Skin of body (tissue), 3 donors: Measurements from ENCODE around the gene CREG2. TPM values are rescaled to one million over a fixed set of nuclear protein-coding genes. Genes with fewer than 3 reads are reported as not detected.
A peak's percentile ranks its signal among the peaks of the same experiment; 100 is the strongest.

Experiments used
- DNase-seq: peaks from one replicate; lab custom pipeline; 2025; lab: John Stamatoyannopoulos, UW
- small RNA-seq: library from RNA; depleted of rRNA; stranded (forward); fragments of <200 nt; gene quantifications from one replicate; pipeline ENCODE3, GENCODE V24; 2014; ENCODE audit warnings: low replicate concordance
- total RNA-seq: library from RNA; depleted of rRNA; stranded (reverse); fragments of >200 nt; gene quantifications from one replicate; pipeline ENCODE4 v1.2.3, GENCODE V29; 2014

The CREG2 gene
- total RNA-seq, 1 donor from 2014 or later, result 0.20 TPM

DNA sequence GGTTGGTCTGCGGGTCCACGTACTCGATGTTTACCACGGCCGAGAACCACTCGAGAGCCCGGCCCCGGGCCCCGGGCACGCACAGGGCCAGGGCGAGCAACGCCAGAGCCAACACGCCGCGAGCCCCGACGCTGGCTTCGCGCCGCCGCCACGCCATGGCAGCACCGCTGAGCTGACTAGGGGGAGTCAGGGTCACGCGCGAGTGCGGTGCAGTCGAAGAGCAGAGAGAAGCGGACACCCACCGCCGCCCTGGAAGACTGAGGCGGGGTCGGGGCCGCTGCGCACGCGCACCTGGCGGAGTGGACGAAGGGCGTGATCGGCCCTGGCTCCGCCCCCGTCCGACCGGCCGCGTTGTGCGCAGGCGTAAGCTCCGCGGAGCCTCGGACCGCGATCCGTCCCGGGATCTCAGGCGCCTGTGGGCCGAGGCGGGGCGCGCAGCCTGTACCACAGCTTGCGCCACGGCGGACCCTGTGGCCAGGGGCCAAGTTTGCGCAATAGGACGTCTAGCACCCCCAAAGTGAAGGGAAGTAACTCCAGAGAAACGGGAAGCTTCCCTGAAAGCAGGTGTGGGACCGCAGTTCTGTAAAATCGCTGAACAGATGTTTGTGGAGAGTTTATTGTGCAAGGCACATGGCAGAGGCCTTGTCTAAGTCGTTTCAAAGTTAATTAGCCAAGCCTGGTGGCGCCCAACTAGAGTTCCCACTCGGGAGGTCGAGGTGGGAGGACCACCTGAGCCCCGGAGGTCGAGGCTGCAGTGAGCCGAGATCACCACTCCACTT is 78.7 kb downstream of the CREG2 start, which contains the start of gene RNF149:
TSS of gene RNF149 (minus strand) at position 270 of the 779 bp plus-strand sequence. CDS start at position 157, 113 bp downstream.
- peak; percentile 83 for DNase-seq

DNA sequence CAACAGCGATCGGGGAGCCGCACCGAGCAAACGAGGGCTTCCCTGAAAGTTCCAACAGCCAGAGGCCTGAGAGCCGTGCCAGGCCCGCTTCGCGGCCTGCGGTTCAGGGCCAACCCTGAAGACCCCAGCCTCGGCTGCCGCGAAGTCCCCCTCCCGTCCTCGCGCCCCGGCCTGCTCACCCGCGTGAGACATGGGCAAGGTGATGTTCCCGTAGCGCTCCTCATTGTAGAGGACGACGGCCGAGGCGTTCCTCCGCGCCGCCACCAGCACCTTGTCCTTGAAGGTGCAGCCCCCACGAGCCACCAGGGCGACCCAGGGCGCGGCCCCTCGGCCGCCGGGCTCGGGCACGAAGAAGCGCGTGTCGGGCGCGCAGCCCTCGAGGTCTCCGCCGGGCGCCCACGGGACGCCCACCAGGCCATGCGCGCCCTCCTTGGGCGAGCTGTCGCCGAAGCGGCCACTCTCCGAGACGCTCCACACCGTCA is 79.3 kb downstream of the CREG2 start:
- no peak for DNase-seq

DNA sequence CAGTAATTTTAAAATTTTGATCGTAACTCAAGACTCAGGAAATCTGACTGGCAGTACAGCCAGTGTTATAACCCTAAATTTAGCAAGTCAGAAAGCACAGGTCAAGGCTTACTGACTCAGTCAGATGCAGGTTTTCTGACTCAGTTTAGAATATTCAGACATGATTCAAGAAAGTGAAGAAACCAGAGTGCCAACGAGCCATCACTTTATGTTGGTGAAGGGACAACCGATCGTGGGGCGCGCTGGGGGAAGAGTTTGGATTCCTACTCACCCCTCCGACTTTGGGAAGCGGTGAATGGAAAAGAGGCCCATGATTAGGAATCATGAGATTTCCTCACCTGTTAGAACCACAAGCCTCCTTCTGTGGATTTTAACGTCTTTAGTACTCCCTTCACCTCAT is 79.8 kb downstream of the CREG2 start:
- no peak for DNase-seq

- no peak for DNase-seq
Observed at GRCh38 chr2:101306410-101306809, 80.9 kb downstream of the CREG2 start.

DNA sequence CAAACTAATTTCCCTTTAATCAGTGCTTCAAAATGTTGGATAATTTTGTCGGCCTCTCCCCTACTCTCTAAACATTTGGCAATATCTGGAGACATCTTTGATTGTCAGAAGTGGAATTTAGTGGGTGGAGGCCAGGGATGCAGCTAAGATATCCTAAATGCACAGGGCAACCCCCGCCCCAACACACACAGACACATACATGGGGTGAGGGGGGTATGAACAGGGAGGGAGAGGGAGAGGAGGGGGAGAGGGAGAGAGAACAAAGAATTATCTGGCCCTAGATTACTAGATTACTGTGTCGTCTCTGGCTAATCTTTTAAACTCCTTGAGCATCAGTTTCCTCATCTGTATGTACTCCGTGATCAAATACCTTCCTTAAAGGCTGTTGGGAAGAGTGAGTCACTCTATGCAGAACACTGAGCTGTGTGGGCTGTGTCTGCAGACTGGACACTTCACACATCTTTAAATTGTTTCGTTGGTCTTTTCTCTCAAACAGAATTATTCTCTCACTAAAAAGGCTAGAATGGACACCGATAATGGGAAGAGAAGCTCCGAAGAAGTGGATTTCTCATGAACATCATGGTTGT is 81.7 kb downstream of the CREG2 start:
- DNase-seq, result no peak

DNA sequence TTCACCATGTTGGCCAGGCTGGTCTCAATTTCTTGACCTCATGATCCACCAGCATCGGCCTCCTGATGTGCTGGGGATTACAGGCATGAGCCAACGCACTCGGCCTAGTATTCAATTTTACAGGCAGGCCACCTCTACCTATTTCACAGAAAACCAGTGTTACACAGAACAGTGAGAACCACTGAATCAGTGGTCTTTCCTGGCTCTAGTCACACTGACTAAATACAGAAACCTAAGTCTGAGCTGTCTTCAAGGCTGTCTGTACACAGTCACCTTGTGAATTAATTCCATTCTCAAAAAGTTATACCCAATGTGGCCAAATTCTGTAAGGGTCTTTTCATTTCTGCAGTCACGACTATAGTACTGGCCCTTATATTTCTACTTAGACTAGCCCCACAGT is 82.3 kb downstream of the CREG2 start:
- no peak for DNase-seq

GRCh38 chr2:101303688-101304087 is 83.6 kb downstream of the CREG2 start:
- no peak for DNase-seq

DNA sequence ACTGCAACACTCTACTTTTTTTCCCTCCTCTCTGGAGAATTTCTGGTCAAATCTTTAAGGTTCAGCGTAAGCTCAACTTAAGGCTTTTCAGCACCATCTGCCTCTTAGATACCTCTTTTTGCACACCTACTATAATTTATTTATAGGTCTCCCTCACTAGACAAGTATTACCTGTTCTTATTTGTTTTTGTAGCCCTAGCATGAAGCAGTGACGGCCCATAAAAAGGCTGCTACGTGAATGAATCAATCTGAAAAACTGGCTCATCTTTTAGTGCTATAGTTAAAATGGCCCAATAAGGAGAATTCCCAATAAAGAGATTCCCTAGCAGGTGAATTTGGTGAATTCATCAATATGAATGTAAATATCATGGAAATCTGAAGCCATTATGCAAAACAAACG is 85.3 kb downstream of the CREG2 start:
- DNase-seq, result no peak

DNA sequence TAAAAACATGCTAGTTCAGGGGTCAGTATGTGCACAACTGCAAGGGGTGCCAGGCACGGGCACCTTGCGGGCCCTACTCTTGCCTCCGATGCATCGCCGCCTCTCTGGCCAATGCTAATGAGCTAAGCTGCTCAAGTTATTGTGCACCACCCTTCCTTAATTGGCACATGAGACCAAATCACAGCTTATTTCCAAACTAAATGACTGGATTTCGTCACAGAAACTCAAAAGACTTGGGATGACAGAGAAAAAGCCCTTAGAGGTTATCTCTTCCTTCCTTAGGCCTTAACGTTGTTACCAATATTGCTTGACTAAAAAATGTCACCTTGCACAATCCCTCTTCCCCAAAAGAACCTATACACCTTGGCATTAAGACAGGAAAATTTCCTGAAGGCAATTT is 86.5 kb downstream of the CREG2 start:
- DNase-seq, result no peak

DNA sequence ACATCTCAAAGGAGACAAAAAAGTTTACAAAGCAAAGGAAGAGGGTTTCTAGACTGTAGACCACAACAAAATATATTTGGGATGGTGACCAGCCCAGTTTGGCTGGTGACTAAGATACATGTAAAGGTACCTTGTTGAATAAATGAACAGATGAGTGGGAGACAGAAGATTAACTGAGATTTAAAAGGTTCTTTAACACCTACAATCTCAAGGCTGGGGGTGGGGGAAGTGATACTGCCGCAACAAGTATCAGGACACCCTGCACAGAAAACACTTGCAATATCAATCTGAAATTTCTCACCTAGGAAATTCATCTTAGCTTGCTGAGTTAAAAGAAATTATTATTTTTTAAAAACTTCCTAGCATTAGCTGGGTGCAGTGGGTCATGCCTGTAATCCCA is 87.1 kb downstream of the CREG2 start:
- no peak for DNase-seq

- no peak for DNase-seq
Observed at GRCh38 chr2:101299604-101300003, 87.7 kb downstream of the CREG2 start.

DNA sequence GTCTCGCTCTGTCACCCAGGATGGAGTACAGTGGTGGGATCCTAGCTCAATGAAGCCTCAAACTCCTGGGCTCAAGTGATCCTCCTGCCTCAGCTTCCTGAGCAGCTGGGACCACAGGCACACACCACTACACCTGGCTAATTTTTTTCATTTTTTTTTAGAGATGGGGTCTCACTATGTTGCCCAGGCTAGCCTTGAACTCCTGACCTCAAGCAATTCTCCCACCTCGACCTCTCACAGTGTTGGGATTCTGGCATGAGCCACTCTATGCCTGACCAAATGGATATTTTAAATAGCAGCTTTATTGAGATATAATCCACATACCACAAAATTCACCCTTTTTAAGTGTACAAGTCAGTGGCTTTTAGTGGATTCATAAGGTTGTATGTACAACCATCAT is 89.9 kb downstream of the CREG2 start:
- DNase-seq, result no peak

DNA sequence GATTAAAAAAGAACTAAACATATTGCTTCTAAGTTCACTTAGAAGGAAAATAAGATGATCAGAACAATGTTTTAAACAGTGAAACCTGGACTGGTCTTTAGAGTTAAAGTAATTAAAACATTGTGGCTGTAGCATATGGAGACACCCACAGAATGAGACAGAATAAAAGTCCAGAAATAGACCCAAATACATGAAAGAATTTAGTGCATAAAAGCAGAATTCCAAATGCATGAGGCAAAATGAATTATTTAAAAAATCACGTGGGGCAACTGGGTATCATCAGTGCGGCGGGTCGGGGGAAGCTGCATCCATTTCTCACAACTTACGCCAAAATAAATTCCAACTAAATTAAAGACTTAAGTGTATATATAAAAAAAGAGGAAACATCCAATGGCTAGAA is 90.9 kb downstream of the CREG2 start:
- DNase-seq, result peak; percentile 41

DNA sequence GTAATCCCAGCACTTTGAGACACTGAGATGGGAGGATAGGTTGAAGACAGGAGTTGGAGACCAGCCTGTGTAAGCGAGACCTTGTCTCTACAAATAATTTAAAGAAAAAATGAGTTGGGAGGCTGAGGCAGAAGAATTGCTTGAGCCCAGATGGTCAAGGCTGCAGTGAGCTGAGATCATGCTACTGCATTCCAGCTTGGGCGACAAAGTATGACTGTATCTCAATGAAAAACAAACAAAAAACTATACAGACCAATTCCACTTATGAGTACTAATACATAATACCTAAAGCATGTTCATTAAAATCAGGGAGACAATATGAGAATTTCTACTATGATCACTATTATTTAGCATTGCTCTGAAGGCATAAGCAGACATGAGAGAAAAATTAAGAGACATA is 91.4 kb downstream of the CREG2 start:
- no peak for DNase-seq

Small RNA genes lying within 50 kb of the gene (small RNA-seq; reads per million reads assigned to genes)
- gene MIR5696, result 0.43 reads per million, percentile 53 among the genes with 10 or more reads in this experiment

Other genes with a start within 250 kb of the CREG2 start
- gene TBC1D8, start 236.1 kb downstream of the CREG2 start, total RNA-seq, result 20.7 TPM
- gene CNOT11, start 134.6 kb downstream of the CREG2 start, total RNA-seq, result 13.6 TPM
- gene RNF149, start 78.8 kb downstream of the CREG2 start, total RNA-seq, result 76.5 TPM
- 1.2 TPM for gene RFX8, start 87.6 kb upstream of the CREG2 start, total RNA-seq